HEK293T (cell line): ENCODE results near the gene TCF25.

Experiments used
- ARNT ChIP-seq: fragments of 450-650 bp; IDR thresholded peaks from 2 replicates; pipeline ENCODE4 v1.6.1; 2017; ENCODE audit warnings: mild to moderate bottlenecking
- BHLHE40 ChIP-seq: fragments of 450-650 bp; IDR thresholded peaks from 2 replicates; pipeline ENCODE4 v1.6.1; 2016; ENCODE audit warnings: mild to moderate bottlenecking, moderate library complexity, borderline replicate concordance
- ELF4 ChIP-seq: fragments of 450-650 bp; IDR thresholded peaks from 2 replicates; pipeline ENCODE4 v1.6.1; 2017; ENCODE audit warnings: antibody characterized with exemption
- FOXA1 ChIP-seq: fragments of 450-650 bp; IDR thresholded peaks from 2 replicates; pipeline ENCODE4 v1.6.1; 2016; ENCODE audit warnings: mild to moderate bottlenecking
- FOXK2 ChIP-seq: fragments of 450-650 bp; IDR thresholded peaks from 2 replicates; pipeline ENCODE4 v1.6.1; 2016; ENCODE audit warnings: mild to moderate bottlenecking
- FOXM1 ChIP-seq: fragments of 450-650 bp; IDR thresholded peaks from 2 replicates; pipeline ENCODE4 v1.6.1; 2017; ENCODE audit warnings: mild to moderate bottlenecking, borderline replicate concordance
- HDGF ChIP-seq: fragments of 450-650 bp; IDR thresholded peaks from 2 replicates; pipeline ENCODE4 v1.6.1; 2017; ENCODE audit warnings: antibody characterized with exemption, borderline replicate concordance
- L3MBTL2 ChIP-seq: fragments of 450-650 bp; conservative IDR thresholded peaks from 2 replicates; pipeline ENCODE4 v1.6.1; 2016; ENCODE audit warnings: mild to moderate bottlenecking
- NFRKB ChIP-seq: fragments of 450-650 bp; IDR thresholded peaks from 2 replicates; pipeline ENCODE4 v1.6.1; 2016; ENCODE audit warnings: mild to moderate bottlenecking, moderate library complexity
- SP1 ChIP-seq: fragments of 450-650 bp; IDR thresholded peaks from 2 replicates; pipeline ENCODE4 v1.6.1; 2017
- TARDBP ChIP-seq: fragments of 450-650 bp; IDR thresholded peaks from 2 replicates; pipeline ENCODE4 v1.6.1; 2016
- ZNF384 ChIP-seq: fragments of 450-650 bp; IDR thresholded peaks from 2 replicates; pipeline ENCODE4 v1.6.1; 2016
- TF ChIP-seq, protein P1 (sequence below): fragments of 450-650 bp; IDR thresholded peaks from 2 replicates; pipeline ENCODE4 v1.6.1; 2016

DNA sequence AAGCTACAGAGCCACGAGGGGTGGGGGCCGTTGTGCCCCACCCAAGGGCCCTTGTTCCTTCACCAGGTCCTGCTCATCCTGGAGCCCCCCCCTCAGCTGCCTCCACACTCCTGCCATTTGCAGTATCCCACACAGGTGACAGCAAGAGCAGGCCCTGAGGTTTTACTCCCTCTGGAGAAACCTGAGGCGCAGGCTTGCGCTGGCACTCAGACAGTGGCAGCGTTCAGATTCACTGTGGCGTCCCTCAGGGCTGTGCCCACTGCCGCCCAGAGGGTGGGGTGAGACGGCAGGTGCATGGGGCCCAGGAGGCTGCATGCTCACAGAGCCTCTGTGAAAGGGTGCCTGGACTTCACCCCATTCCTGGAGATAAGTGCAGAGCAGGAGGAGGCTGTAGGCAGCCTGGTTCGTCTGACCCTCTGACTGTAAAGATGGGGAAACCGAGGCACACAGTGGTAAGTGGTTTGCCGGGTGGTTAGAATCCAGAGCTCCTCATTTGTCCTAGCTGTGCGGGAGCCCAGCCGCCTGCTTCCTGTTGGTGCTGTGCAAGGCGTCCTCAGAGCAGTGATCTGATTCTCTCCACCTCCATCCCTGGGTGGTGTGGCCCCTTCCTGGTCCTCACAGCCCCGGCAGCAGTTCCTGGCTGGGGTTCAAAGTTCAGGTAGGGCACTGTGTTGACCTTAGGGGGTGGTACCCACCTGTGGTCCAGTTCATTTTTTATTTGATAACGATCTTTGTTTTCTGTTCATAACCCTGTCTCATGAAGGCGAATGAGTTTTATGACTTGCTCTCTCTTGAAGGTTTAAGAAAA, 43.6 kb upstream of the TCF25 start:
- TF ChIP-seq FOXK2: no peak
- no peak for TF ChIP-seq NFRKB
- no peak for TF ChIP-seq HDGF
- TF ChIP-seq ELF4: no peak
- TF ChIP-seq ZNF384: no peak
- TF ChIP-seq SP1: no peak
- TF ChIP-seq TARDBP: no peak
- TF ChIP-seq BHLHE40: no peak
- TF ChIP-seq FOXA1: no peak
- TF ChIP-seq, protein P1, sequence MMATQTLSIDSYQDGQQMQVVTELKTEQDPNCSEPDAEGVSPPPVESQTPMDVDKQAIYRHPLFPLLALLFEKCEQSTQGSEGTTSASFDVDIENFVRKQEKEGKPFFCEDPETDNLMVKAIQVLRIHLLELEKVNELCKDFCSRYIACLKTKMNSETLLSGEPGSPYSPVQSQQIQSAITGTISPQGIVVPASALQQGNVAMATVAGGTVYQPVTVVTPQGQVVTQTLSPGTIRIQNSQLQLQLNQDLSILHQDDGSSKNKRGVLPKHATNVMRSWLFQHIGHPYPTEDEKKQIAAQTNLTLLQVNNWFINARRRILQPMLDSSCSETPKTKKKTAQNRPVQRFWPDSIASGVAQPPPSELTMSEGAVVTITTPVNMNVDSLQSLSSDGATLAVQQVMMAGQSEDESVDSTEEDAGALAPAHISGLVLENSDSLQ: no peak
- no peak for TF ChIP-seq L3MBTL2
- TF ChIP-seq FOXM1: no peak
- TF ChIP-seq ARNT: no peak
